22Rv1 (cell line): ENCODE data around the gene KRTAP16-1.

Source experiments
- H3K27ac ChIP-seq: fragments of 450-650 bp; 2 replicates; pipeline ENCODE4 v1.5.1; 2017
- CTCF ChIP-seq: fragments of 450-650 bp; IDR thresholded peaks from 2 replicates; pipeline ENCODE4 v1.5.1; 2017; ENCODE audit warnings: mild to moderate bottlenecking
- ZFX ChIP-seq: fragments of 450-650 bp; IDR thresholded peaks from 2 replicates; pipeline ENCODE4 v1.6.1; 2017; ENCODE audit warnings: antibody characterized with exemption, borderline replicate concordance

Gene KRTAP16-1

GRCh38 chr17:41343029-41343428 lies 33.9 kb upstream of the KRTAP16-1 start:
- TF ChIP-seq CTCF (no peak), ZFX (no peak)
- H3K27ac ChIP-seq: no peak overlapping the region

- TF ChIP-seq ZFX (no peak), CTCF (no peak)
- H3K27ac ChIP-seq: no peak overlapping the region
Measured at GRCh38 chr17:41340934-41341861, 32.1 kb upstream of the KRTAP16-1 start.

- TF ChIP-seq ZFX (no peak), CTCF (no peak)
- no peak overlapping the region for H3K27ac ChIP-seq
Measured at GRCh38 chr17:41340494-41340893, 31.4 kb upstream of the KRTAP16-1 start.

- no peak overlapping the region for H3K27ac ChIP-seq
- no peak for TF ChIP-seq CTCF
- TF ChIP-seq ZFX: no peak
Measured at GRCh38 chr17:41339571-41340172, 30.6 kb upstream of the KRTAP16-1 start.

GRCh38 chr17:41338961-41339485 lies 29.9 kb upstream of the KRTAP16-1 start:
- H3K27ac ChIP-seq: no peak overlapping the region
- TF ChIP-seq CTCF (no peak), ZFX (no peak)

- TF ChIP-seq ZFX: no peak
- no peak for TF ChIP-seq CTCF
- no peak overlapping the region for H3K27ac ChIP-seq
Measured at GRCh38 chr17:41335747-41336146, 26.6 kb upstream of the KRTAP16-1 start.
